SK-MEL-5 (cell line): Measurements from ENCODE around the gene SNU13. TPM values are rescaled to one million over a fixed set of nuclear protein-coding genes. Genes with fewer than 3 reads are reported as not detected.
"Not testable (repeated sequence)": the region's sequence is repeated elsewhere in the genome, so short reads cannot be mapped to it uniquely, and the experiment has no call there.

ENCODE experiments used
- DNase-seq: peaks from one replicate; pipeline ENCODE4 v3.0.0-alpha.2; 2016; ENCODE audit warnings: low read depth, low spot score
- in situ Hi-C: cut with HindIII; loops from 2 replicates; pipeline ENCODE4 v1.10.0; 2016; ENCODE audit warnings: low sequenced_read_pairs, high pct_unique_total_duplicates, low pct_unique_long_range_greater_than_20kb
- total RNA-seq: library from RNA; depleted of rRNA; stranded (reverse); fragments of >200 nt; shearing (Covaris generic); gene quantifications from 2 replicates; pipeline ENCODE4 v1.2.3, GENCODE V29; 2014

SNU13 gene
- total RNA-seq, 1 experiment from 2014 or later: 254 TPM

GRCh38 chr22:41684194-41684593, 4.5 kb downstream of the SNU13 start:
- DNase-seq: no peak
- in situ Hi-C loops: no loop called here

- in situ Hi-C loops: no loop called here
- no peak for DNase-seq
Observed at GRCh38 chr22:41683616-41684015, 5.1 kb downstream of the SNU13 start.

GRCh38 chr22:41683052-41683451, 5.6 kb downstream of the SNU13 start:
- in situ Hi-C loops: no loop called here
- no peak for DNase-seq

DNA sequence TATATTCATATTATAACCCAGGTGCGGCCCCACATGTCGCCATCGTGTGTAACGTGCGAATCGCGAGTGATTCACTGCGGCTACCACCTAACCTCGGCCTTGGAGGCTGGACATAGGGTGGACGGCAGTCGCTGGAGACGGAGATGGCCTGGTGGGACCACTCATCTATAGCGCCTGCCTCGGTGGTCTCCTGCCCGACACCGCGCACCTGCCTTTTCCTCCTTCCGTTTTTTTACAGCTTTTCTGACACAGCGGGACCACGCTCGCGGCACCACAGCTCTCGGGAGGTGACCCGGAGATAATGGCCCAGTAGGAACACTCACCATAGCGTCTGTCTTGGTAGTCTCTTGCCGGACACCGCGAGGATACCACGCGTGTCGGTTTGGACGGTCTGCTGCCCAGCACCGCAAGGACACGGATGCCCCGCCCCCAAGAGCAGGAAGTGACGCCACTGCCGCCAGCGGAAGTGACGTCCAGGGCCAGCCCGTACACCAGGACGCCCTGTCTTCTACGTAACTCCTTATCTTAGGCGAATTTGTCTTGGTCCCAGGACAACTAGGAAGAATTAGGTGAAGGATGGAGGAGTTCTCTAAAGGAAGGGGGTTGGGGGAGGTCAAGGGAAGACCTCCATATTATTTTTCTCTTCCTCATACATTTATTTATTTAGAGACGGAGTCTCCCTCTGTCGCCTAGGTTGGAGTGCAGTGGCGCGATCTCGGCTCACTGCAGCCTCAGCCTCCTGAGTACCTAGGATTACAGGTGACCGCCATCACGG, 6.4 kb downstream of the SNU13 start:
- peak; percentile 83 for DNase-seq

DNA sequence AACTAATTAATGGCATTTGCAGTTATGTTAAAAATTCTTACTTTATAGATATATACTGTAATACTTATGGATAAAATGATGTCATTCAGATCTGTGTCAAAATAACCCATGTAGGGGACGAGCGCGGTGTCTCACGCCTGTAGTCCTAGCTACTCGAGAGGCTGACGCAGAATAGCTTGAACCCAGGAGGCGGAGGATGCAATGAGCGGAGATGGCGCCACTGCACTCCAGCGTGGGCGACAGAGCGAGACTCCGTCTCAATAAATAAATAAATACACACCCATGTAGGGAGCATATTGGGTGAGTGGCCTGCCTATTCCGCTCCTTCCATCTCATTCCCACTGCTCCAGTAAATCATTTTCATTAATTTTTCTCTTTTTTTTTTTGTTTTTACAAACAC, 7.1 kb downstream of the SNU13 start:
- DNase-seq: peak; percentile 16
- in situ Hi-C loops: no loop called here

More for the DNA sequence above, 6.4 kb downstream of the SNU13 start:
- in situ Hi-C loops: no loop called here

DNA sequence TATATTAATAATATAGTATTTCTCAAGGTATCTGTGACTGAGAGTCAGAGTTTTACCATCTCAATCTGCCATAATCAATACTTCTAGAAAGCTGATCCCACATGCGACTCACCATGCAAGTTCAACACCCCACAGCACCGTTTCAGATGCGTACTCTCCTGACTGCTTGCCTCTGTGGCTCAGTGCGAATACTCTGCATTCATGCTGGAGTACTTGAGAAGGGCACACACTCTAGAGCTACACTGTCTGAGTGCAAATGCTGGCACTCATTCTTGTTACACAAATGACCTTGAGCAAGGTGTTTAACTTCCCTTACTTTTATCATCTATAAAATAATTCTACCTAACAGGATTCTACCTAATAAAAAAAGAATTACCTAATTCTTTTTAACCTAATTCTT, 12.5 kb downstream of the SNU13 start:
- in situ Hi-C loops: no loop called here
- no peak for DNase-seq

GRCh38 chr22:41674846-41675340, 13.8 kb downstream of the SNU13 start:
- no peak for DNase-seq
- in situ Hi-C loops: no loop called here

- DNase-seq: peak; percentile 67
- in situ Hi-C loops: no loop called here
Observed at GRCh38 chr22:41672780-41673509, 15.7 kb downstream of the SNU13 start.

GRCh38 chr22:41672096-41672495, 16.6 kb downstream of the SNU13 start:
- DNase-seq, in situ Hi-C loops: not testable (repeated sequence)

- in situ Hi-C loops: no loop called here
- DNase-seq: no peak
Observed at GRCh38 chr22:41668971-41669911, 19.4 kb downstream of the SNU13 start.

- in situ Hi-C loops: no loop called here
- DNase-seq: no peak
Observed at GRCh38 chr22:41664951-41665350, 23.7 kb downstream of the SNU13 start.

GRCh38 chr22:41664490-41664889, 24.2 kb downstream of the SNU13 start:
- in situ Hi-C loops: no loop called here

DNA sequence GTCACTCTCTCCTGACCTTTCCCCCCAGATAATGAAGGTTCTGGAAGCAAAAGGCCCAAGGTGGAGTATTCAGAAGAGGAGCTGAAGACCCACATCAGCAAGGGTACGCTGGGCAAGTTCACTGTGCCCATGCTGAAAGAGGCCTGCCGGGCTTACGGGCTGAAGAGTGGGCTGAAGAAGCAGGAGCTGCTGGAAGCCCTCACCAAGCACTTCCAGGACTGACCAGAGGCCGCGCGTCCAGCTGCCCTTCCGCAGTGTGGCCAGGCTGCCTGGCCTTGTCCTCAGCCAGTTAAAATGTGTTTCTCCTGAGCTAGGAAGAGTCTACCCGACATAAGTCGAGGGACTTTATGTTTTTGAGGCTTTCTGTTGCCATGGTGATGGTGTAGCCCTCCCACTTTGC, 25.1 kb downstream of the SNU13 start:
- in situ Hi-C loops, DNase-seq: not testable (repeated sequence)

More at GRCh38 chr22:41664490-41664889, 24.2 kb downstream of the SNU13 start:
- DNase-seq: no peak

DNA sequence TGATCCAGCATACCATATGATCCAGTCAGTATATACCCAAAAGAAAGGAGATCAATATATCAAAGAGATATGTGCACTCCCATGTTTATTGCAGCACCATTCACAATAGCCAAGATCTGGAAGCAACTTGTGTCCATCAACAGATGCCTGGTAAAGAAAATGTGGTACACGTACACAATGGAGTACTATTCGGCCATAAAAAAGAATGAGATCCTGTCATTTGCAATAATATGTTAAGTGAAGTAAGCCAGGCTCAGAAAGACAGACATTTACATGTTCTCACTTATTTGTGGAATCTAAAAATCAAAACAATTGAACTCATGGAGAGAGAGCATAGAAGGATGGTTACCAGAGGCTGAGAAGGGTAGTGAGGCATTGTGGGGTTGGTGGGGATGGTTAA, 27.0 kb downstream of the SNU13 start:
- in situ Hi-C loops: no loop called here
- no peak for DNase-seq

DNA sequence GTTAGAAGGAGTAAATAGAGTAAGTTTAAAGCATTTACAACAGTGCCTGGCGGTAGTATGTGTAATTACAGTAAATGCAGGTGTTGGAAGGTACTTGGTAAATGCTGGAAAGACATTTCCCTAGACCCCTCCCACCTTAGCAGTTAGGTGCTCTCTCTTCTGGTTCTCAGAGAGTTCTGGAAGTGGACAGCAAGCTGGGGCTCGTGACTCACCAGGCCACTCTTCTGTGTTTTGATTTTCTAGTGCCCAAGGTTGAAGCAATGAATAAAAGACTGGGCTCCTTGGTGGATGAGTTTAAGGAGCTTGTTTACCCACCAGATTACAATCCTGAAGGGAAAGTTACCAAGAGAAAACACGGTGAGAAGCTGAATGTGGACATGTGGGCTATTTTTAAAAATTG, 27.6 kb downstream of the SNU13 start:
- in situ Hi-C loops: no loop called here
- DNase-seq: no peak

DNA sequence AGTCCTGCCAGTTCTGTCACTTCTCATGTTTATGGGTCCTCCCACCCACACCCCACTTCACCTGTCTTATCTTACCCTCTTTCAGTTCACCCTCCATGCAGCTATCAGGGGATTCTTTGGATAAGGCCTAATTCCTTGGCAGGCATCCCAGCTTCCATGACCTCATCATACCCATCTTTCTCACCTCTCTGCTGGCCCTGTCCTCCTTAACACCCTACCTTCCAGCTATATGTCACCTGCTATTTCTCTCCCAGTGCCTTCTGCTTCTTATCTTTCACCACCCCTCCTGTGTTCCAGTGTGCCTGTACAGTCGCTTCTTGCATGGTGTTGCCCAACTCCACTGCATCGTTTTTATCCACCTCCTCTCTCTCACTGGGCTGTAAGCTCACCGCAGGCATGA, 28.3 kb downstream of the SNU13 start:
- in situ Hi-C loops: no loop called here
- DNase-seq: no peak

DNA sequence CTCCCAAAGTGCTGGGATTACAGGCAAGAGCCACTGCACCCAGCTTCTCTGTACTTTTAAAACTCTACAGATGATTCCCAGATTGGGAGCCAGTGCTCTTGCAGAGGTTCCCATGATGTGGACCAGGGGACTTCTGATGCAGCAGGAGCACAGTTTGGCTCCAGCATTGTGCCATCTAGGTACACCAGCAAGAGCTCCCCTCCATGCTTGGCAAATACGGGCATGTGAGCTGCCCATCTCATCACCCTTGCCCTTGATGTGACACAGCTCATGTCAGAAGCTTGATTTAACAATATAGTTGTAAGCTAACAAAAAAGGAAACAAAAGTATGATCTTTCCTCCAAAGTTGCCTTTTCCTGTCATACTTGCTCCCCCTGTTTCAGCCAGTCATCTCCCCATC, 28.7 kb downstream of the SNU13 start:
- in situ Hi-C loops: no loop called here

GRCh38 chr22:41658869-41659268, 29.8 kb downstream of the SNU13 start:
- DNase-seq: no peak
- in situ Hi-C loops: no loop called here

More for the DNA sequence above, 28.7 kb downstream of the SNU13 start:
- DNase-seq: no peak
